HG02973 (cell line): ENCODE data around the gene TSC2.

Experiments
- ATAC-seq: cut with Tn5 transposase; IDR thresholded peaks from one replicate; pipeline ENCODE4 v1.9.1; 2021; ENCODE audit warnings: moderate library complexity; ENCODE audit not compliant: unreplicated experiment

Gene TSC2

DNA sequence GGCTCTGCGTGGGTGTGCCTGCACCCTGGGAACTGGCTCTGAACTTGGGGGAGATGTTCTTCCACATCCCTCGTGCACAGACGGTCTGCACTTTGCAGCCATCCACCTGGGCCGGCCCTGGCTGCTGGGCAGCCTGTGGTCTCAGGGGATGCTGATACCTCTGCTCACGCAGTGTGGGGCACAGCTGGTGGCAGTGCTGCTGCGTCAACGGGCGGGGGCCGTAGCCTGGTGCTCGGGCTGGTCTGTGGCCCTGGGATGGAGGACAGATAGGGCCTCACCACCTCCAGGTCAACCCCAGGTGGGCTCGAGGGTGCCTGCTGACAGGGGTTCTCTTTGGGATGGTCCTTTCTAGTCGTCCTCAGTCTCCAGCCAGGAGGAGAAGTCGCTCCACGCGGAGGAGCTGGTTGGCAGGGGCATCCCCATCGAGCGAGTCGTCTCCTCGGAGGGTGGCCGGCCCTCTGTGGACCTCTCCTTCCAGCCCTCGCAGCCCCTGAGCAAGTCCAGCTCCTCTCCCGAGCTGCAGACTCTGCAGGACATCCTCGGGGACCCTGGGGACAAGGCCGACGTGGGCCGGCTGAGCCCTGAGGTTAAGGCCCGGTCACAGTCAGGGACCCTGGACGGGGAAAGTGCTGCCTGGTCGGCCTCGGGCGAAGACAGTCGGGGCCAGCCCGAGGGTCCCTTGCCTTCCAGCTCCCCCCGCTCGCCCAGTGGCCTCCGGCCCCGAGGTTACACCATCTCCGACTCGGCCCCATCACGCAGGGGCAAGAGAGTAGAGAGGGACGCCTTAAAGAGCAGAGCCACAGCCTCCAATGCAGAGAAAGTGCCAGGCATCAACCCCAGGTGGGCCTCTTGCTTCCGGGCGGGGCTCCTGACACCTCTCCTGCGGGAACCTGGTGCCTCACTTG, 36.3 kb downstream of the TSC2 start:
- ATAC-seq = no peak

DNA sequence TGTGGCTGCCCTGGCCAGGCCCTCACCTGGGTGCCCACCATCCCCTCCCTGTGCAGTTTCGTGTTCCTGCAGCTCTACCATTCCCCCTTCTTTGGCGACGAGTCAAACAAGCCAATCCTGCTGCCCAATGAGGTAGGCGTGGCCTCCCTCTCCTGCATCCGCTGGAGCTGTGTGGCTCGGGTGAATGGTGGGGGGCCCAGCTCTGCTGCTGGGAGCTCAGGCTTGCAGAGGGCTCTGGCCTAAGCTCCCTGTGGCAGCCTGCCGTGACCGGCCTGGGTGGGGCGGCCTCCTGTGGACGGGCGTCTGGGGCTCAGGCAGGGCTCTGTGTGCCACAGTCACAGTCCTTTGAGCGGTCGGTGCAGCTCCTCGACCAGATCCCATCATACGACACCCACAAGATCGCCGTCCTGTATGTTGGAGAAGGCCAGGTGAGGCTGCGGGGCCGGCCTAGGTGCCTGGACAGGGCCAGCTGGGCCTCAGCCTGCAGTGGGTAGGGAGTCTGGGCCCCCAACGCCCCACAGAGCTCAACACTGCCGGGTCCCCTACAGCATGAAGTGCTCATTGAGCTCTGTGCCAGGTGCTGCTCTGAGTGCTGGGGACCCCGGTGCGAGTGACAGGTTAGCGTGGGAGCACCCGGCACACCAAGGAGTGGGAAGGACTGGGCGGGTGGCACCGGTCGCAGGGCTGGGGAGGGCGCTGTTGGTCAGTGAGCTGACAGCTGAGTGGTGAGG, 37.3 kb downstream of the TSC2 start:
- no peak for ATAC-seq

DNA sequence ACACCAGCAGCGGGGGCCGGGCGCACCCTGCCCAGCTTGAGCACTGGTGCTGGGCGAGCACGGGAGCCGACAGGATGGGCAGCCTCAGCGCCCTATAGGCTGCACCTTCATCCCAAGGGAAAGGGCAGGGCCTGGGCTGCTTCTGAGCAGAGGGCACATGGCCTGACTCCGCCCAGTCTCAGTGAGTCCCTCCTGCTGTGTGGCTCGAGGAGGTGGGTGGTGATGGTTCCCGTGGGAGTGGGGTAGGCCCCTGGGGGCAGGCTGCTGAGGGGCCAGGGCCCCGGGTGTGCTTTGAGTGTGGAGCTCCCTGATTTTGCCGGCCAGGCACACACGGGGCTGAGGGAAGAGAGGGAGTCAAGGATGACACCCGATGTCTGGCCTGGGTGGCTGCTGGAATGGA, 37.9 kb downstream of the TSC2 start:
- ATAC-seq = no peak

DNA sequence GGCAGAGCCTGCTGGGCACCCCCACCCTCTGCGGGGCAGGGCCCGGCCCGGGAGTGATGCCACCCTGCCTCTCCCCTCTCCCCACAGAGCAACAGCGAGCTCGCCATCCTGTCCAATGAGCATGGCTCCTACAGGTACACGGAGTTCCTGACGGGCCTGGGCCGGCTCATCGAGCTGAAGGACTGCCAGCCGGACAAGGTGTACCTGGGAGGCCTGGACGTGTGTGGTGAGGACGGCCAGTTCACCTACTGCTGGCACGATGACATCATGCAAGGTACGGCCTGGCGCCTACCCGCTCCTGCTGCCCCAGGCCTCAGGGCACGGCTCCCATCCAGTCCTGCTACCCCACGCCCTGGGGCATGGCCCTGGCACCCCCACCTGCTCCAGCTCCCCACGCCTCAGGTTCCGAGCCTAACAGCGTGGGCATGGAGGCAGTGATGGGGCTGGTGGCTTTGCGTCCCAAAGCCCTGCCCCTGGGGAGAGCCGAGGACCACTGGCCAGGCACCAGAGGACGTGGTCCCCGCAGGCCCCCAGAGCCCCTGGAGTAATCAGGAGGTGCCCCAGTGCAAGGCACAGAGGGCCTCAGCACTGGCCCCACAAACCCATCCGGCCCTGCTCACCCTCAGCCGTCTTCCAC, 38.4 kb downstream of the TSC2 start:
- ATAC-seq = no peak

DNA sequence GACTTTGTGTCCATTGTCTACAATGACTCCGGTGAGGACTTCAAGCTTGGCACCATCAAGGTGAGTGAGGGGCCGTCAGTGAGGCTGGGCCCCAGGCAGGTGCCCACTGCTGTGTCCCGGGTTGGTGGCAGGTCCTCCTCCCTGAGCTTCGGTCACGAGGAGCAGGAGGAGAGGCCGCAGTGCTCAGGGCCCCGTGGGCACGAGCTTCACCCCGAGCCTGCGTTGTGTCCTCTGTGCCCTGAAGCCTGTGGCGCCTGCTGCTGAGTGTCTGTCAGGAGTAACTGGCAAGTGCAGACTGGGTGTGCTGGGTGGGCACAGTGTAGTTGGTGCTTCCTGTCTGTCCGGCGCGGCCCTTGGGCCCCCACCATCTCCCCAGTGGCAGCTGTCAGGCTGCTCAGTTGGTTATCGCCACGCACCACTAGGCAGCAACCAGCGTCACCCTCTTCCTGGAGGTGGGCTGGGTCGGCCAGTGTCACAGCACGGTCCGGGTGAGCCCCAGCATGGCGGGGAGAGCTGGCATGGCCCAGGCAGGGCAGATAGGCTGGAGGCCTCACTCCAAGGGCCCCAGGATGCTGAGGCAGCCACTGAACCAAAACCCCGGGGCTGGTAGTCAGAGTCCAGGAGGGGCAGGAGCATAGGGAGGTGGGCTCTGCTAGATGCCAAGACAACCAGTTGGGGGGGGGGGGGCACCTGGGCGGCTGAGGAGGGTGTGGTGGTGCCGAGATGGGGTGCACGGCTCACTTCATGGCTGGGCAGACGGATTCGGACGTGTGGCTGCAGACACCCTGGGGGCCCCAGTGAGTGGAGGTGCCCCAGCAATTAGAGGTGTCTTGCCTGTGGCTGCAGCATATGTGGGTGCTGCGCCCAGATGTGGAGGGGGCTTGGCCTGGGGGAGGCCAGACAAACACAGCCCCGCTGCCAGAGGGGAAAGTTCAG, 39.3 kb downstream of the TSC2 start:
- no peak for ATAC-seq

DNA sequence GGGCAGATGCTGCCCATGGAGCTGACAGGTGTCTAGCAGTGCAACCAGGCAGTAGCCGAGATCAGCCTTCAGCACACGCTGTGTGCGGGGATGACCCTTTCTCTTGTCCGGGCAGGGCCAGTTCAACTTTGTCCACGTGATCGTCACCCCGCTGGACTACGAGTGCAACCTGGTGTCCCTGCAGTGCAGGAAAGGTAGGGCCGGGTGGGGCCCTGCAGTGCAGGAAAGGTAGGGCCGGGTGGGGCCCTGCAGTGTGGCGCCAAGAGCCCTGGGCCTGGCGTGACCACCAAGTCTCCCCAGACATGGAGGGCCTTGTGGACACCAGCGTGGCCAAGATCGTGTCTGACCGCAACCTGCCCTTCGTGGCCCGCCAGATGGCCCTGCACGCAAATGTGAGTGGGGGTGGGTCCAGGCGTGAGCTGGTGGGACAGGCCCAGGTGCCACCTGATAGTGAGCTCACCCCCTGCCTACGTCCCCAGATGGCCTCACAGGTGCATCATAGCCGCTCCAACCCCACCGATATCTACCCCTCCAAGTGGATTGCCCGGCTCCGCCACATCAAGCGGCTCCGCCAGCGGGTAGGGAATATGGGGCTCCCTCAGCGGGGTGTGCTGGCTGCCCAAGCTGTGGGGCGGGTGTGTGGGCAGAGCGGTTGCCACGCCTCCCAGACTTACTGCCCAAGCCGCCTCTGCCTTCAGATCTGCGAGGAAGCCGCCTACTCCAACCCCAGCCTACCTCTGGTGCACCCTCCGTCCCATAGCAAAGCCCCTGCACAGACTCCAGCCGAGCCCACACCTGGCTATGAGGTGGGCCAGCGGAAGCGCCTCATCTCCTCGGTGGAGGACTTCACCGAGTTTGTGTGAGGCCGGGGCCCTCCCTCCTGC, 40.2 kb downstream of the TSC2 start:
- ATAC-seq = no peak

DNA sequence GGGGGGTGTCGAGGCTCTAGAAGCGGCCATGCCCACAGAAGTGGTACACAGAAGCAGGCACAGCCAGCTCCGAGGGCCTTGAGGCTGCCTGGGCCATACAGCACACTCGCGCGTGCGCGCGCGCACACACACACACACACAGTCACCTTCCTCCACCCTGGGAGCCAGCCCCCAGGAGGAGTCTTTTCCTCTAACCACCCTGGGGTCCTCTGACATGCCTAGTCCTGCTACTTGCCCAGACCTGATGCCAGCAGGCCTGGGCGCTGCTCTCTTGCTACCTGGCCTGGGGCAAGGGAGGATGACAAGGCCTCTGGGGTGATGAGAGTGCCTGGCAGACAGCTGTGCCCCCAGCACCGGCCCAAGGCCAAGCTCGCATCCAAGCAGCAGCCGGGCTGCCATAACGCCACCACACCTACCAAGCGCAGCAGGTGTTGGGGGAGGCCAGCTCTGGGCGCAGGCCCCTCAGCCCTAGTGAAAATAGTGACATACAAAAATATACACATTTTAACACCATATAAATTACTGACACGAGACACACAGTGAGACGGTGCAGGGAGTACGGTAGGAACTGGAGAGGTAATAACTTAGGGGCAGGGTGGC, 41.1 kb downstream of the TSC2 start:
- no peak for ATAC-seq

DNA sequence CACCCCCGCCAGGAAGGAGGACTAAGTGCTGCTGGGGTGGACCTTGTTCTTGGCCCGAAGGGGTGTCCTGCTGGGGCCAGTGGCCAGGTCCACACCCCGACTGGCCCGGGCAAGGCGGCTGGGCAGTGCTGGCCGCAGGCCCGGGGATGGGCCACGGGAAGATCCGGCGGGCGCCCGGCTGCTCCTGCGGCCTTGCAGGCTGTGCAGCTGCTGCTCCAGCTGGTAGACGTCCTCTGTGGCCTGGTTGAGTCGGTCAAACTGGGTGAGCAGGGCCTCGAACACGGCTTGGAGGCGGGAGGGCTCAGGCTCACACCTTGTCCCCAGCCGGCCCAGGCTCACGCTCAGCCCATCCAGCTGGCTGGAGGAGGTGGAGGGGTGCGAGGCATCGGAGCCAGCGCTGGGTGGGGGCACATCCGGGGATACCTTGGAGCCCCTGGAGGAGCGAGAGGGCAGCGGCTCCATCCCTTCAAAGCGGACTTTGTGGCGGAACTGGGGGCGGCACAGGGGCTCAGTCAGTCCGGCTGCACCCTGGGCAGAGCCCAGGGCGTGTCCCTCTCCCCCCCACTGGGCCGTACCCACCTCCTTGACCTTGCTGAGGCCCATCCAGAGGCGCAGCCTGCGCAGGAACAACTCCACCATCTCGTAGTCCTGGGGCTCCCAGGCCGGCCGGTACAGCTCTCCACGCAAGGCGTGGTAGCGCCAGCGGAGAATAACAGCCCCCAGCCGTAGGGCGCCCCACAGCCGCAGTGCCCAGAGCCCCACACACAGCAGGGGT, 42.1 kb downstream of the TSC2 start:
- ATAC-seq = no peak

DNA sequence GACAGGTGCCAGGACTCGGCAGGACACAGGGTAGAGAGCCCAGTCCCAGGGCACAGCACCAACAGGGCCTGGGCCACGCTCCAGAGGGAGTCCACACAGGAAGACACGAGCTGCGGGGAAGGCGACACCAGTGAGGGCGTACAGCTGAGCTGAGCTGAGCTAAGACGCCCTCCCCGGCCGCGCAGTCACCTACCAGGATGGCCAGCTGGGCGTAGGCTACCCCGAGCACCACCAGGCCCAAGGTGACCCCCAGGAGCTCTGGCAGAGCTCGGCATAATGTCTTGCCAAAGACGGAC, 42.6 kb downstream of the TSC2 start:
- ATAC-seq = no peak

DNA sequence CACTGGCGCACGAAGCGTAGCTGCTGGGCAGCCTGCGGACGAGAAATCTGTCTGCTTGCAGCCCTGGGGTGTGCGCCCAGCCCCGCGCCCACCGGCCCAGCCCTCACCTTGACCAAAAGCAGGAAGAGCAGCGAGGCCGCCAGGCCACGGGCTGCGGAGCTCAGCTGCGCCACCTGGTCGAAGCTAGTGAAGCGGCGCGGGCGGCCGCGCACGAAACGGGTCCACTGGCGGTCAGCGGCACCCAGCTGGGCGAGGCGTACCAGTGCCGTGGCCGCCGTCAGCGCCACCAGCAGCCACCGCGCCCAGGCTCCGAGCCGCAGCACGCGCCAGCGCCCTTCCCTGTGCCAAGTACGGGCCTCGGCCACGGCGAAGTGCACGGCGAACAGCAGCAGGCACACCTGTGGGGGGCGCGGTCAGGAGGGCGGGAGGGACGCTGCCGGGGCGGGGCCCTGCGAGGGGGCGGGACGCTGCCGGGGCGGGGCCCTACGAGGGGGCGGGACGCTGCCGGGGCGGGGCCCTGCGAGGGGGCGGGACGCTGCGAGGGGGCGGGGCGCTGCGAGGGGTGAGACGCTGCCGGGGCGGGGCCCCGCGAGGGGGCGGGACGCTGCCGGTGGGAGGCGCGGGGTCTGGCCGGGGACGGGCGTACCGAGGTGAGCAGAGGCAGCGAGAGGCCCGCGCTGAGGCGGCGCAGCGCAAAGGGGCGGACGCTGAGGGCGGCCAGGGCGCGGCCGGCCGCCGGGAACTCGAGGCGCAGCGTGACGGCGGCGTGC, 43.2 kb downstream of the TSC2 start:
- no peak for ATAC-seq

DNA sequence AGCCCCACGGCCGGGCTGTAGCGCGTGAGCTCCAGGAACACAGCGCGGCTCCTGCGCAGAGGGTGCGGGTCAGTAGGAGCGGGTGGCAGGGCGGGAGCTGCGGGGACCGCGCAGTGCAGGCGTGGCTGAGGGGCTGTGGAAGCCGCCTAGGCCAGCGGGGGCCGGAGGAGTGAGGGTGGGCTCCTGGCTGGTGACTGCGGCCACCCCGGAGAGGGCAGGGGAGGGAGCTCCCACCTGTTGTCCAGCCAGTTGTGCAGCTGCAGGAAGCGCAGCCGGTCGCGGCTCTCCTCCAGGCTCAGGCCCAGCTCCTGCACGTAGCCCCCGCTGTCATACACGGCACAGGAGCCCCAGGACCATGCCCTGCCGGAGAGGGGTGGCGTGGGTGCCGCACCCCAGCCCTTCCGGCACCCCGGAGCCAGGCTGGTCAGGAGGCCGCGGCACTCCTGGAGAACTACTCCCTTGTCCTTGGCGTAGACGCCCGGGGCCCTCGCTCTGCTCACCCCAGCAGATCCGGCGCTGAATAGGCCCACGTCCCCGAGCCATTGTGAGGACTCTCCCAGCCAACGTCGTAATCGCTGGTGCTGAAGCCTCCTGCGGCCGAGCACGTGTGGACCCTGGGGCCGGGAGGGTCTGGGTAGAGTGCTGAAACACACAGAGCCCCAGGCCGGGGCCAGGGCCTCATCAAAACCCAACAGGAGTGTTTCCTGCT, 43.9 kb downstream of the TSC2 start:
- no peak for ATAC-seq

DNA sequence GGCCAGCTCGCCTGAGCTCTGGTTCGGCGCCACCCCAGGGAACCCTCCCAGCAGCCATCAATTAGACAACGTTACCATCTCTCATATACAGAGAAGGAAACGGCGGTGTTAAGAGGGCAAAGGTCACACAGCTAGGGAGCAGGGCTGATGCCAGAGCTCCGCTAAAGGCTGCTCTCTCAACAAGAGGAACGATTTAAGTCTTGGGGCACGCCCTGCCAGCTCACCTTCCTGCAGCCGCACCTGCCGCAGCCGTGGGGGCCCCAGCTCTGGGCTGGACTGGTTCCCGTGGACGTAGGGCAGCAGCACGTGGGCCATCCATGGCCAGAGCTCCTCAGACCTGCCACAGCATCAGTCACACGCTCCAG, 44.5 kb downstream of the TSC2 start:
- ATAC-seq = no peak

DNA sequence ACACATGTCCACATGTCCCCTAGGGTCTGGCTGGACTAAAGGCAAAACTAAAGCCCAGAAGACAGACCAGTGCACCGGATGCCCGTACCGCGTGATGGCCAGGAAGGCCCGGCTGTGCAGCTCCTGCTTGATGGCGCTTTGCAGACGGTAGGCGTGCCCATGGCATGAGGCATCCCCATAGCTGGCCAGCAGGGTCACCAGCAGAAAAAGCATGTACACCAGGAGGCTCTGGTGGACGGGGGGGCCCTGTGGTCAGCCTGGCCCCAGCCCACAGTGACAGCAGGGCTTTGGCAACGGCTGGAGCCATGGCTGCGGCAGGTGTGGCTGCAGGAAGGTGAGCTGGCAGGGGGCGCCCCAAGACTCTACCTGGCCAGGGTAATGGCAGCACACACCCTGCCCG, 45.1 kb downstream of the TSC2 start:
- no peak for ATAC-seq

DNA sequence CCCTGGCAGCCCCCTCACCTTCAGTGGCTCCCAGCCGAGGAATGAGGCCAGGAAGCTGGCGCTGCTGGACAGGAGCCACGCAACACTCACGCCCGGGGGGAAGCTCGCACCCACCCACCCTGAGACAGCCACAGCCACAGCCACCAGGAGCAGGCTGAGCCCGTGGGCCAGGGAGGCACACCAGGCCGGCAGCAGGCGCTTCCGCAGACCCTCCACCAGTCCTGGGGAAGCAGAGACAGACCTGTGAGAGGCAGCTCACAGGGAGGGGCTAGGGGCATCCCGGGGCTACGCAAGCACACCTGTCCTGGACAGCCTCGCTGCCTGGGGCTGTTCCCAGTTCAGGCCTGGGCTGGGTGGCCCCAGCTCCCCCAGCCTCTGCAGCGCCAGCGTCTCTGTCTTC, 46.0 kb downstream of the TSC2 start:
- no peak for ATAC-seq

DNA sequence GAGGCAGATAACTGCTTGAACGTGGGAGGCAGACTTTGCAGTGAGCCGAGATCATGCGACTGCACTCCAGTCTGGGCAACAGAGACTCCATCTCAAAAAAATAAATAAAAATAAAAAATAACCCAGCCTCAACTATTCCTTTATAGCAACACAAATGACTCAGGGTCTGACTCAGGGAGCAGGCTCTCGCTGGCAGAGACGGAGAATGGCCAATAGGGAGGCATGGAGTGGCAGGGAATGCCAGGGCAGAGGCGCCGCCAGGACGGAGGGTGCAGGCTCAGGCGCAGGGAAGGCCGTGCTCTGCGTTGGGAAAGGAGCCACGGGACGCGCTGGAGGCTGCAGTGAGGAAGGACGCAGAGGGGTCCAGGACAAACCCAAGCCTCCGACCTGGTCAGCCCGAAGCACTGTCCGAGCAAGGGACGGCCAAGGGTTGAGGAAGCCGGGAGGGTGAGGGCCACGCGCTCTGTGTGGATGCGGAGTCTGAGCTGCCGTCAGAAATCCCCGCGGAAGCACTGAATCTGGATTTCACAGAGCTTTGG, 47.6 kb downstream of the TSC2 start:
- ATAC-seq = no peak

DNA sequence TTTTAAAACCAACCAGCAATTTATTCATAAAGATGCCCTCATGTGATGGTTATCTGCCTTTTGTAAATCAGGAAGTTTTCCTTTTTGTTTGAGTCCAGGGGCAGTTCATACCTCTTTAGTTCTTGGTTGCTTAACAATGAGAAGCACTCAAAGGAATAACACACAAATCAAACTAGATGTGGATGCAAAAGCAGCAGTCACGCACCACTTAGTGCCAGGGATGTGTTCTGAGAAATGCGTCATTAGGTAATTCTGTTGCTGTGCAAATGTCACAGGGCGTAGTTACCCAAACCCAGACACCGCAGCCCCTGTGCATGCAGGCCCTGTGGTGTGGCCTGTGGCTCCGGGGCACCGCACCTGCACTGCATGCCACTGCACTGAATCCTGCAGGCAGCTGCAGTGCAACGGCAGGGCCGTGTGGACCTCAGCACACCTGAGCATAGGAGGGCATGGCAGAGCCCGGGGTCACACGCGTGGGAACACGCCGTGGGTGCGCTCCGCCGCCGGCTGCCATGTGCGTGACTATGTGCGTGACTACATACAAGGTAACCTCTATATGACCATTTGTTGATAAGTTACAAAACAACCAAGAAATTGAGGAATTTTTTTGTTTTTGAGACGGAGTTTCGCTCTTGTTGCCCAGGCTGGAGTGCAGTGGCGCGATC, 48.3 kb downstream of the TSC2 start:
- ATAC-seq = no peak
